ENCODE measurements around the gene MRPS25.

- TF ChIP-seq, protein P1, sequence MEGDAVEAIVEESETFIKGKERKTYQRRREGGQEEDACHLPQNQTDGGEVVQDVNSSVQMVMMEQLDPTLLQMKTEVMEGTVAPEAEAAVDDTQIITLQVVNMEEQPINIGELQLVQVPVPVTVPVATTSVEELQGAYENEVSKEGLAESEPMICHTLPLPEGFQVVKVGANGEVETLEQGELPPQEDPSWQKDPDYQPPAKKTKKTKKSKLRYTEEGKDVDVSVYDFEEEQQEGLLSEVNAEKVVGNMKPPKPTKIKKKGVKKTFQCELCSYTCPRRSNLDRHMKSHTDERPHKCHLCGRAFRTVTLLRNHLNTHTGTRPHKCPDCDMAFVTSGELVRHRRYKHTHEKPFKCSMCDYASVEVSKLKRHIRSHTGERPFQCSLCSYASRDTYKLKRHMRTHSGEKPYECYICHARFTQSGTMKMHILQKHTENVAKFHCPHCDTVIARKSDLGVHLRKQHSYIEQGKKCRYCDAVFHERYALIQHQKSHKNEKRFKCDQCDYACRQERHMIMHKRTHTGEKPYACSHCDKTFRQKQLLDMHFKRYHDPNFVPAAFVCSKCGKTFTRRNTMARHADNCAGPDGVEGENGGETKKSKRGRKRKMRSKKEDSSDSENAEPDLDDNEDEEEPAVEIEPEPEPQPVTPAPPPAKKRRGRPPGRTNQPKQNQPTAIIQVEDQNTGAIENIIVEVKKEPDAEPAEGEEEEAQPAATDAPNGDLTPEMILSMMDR (IDR thresholded peaks at IDR 0.05 in 2 of 3, conservative IDR thresholded peaks at IDR 0.05 in 1 of 3; ENCODE audit: borderline replicate concordance in 1 of 3, insufficient read depth in 1 of 3, low read depth in 2 of 3, low read length in 2 of 3): no peak
- no peak for TF ChIP-seq RAD21 (IDR thresholded peaks at IDR 0.05; ENCODE audit: low read depth)
- TF ChIP-seq MAX (IDR thresholded peaks at IDR 0.05): no peak
- TF ChIP-seq ELF1 (IDR thresholded peaks at IDR 0.05; ENCODE audit: borderline replicate concordance, low read depth): no peak
- TF ChIP-seq EZH2 (IDR thresholded peaks at IDR 0.05): no peak
- TF ChIP-seq POLR2A (IDR thresholded peaks at IDR 0.05; ENCODE audit: borderline replicate concordance, extremely low read depth, insufficient read depth, insufficient read length): no peak
- no peak for TF ChIP-seq CBX3 (IDR thresholded peaks at IDR 0.05; ENCODE audit: low read depth)
- TF ChIP-seq YY1 (IDR thresholded peaks at IDR 0.05; ENCODE audit: extremely low read depth, insufficient replicate concordance, low read depth, low read length): no peak
- TF ChIP-seq EZH2phosphoT487 (IDR thresholded peaks at IDR 0.05; ENCODE audit: borderline replicate concordance): no peak
- TF ChIP-seq, protein P2, sequence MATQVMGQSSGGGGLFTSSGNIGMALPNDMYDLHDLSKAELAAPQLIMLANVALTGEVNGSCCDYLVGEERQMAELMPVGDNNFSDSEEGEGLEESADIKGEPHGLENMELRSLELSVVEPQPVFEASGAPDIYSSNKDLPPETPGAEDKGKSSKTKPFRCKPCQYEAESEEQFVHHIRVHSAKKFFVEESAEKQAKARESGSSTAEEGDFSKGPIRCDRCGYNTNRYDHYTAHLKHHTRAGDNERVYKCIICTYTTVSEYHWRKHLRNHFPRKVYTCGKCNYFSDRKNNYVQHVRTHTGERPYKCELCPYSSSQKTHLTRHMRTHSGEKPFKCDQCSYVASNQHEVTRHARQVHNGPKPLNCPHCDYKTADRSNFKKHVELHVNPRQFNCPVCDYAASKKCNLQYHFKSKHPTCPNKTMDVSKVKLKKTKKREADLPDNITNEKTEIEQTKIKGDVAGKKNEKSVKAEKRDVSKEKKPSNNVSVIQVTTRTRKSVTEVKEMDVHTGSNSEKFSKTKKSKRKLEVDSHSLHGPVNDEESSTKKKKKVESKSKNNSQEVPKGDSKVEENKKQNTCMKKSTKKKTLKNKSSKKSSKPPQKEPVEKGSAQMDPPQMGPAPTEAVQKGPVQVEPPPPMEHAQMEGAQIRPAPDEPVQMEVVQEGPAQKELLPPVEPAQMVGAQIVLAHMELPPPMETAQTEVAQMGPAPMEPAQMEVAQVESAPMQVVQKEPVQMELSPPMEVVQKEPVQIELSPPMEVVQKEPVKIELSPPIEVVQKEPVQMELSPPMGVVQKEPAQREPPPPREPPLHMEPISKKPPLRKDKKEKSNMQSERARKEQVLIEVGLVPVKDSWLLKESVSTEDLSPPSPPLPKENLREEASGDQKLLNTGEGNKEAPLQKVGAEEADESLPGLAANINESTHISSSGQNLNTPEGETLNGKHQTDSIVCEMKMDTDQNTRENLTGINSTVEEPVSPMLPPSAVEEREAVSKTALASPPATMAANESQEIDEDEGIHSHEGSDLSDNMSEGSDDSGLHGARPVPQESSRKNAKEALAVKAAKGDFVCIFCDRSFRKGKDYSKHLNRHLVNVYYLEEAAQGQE (IDR thresholded peaks at IDR 0.05; ENCODE audit: low read depth): no peak
- no peak for TF ChIP-seq CEBPB (IDR thresholded peaks at IDR 0.05; ENCODE audit: low read depth)
- TF ChIP-seq POLR2AphosphoS5 (IDR thresholded peaks at IDR 0.05; ENCODE audit: low read depth, low read length): no peak
- TF ChIP-seq JUND (IDR thresholded peaks at IDR 0.05): no peak
- no peak for TF ChIP-seq TCF7L2 (IDR thresholded peaks at IDR 0.05; ENCODE audit: borderline replicate concordance, extremely low read depth, insufficient read depth, insufficient read length)
These were observed 24.1 kb upstream of the MRPS25 start for GRCh38 chr3:15089201-15089600.
